HFFc6 (cell line): ENCODE results near the gene ARHGEF5. TPM values are rescaled to one million over a fixed set of nuclear protein-coding genes. Genes with fewer than 3 reads are reported as not detected.

Source experiments
- DNase-seq: peaks from one replicate; pipeline ENCODE4 v3.0.0-alpha.2; 2018
- H3K27ac Mint-ChIP-seq: 2 replicates; pipeline ENCODE4 v1.8.0; 2020; ENCODE audit warnings: mild to moderate bottlenecking, mixed read lengths
- H3K27me3 Mint-ChIP-seq: 2 replicates; pipeline ENCODE4 v1.8.0; 2021; ENCODE audit warnings: mild to moderate bottlenecking, moderate library complexity, mixed read lengths; ENCODE audit not compliant: insufficient read depth
- H3K36me3 Mint-ChIP-seq: 2 replicates; pipeline ENCODE4 v1.8.0; 2021; ENCODE audit warnings: low read depth, mixed read lengths
- H3K4me1 Mint-ChIP-seq: 2 replicates; pipeline ENCODE4 v1.8.0; 2020; ENCODE audit warnings: low read depth, mixed read lengths
- H3K4me3 Mint-ChIP-seq: 2 replicates; pipeline ENCODE4 v1.8.0; 2020; ENCODE audit warnings: mild to moderate bottlenecking, moderate library complexity, mixed read lengths
- H3K9me3 Mint-ChIP-seq: 2 replicates; pipeline ENCODE4 v1.8.0; 2020; ENCODE audit warnings: mild to moderate bottlenecking, mixed read lengths
- total RNA-seq, 6 experiments: library from RNA; stranded (reverse); fragmentation: NEBNext Ultra II Directional; extraction: Animal tissue kit (Norgen Biotek cat#: 25700); gene quantifications; 2 replicates in 1 of 6; 3 replicates in 5 of 6; pipeline ENCODE4 v1.2.3, GENCODE V29; 2021
- TF ChIP-seq, protein P1 (sequence below): fragments of 200-600 bp; sonication (generic); IDR thresholded peaks from 2 replicates; pipeline ENCODE4 v1.5.0; 2021; ENCODE audit warnings: antibody characterized with exemption, mild to moderate bottlenecking

ARHGEF5 gene
- total RNA-seq, 6 experiments from 2014 or later = not detected

DNA sequence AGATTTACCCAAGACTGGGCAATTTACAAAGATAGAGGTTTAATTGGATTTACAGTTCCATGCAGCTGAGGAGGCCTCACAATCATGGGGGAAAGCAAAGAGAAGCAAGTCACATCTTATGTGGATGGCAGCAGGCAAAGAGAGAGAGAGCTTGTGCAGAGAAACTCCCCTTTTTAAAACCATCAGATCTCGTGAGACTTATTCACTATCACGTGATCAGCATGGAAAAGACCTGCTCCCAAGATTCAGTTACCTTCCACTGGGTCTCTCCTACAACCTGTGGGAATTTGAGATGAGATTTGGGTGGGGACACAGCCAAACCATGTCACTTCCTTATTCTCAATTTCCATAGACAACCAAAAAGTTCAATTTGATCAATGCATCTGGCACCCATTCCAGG lies 73.2 kb downstream of the ARHGEF5 start:
- peaks cover 71% of the 10 kb centered on the region for H3K9me3 Mint-ChIP-seq
- peaks cover 10% of the 10 kb centered on the region for H3K36me3 Mint-ChIP-seq
- H3K27ac Mint-ChIP-seq = no peak overlapping the region
- no peaks in the 10 kb centered on the region for H3K27me3 Mint-ChIP-seq
- no peak for DNase-seq
- TF ChIP-seq, protein P1, sequence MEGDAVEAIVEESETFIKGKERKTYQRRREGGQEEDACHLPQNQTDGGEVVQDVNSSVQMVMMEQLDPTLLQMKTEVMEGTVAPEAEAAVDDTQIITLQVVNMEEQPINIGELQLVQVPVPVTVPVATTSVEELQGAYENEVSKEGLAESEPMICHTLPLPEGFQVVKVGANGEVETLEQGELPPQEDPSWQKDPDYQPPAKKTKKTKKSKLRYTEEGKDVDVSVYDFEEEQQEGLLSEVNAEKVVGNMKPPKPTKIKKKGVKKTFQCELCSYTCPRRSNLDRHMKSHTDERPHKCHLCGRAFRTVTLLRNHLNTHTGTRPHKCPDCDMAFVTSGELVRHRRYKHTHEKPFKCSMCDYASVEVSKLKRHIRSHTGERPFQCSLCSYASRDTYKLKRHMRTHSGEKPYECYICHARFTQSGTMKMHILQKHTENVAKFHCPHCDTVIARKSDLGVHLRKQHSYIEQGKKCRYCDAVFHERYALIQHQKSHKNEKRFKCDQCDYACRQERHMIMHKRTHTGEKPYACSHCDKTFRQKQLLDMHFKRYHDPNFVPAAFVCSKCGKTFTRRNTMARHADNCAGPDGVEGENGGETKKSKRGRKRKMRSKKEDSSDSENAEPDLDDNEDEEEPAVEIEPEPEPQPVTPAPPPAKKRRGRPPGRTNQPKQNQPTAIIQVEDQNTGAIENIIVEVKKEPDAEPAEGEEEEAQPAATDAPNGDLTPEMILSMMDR = no peak
- H3K4me3 Mint-ChIP-seq = no peak overlapping the region
- H3K4me1 Mint-ChIP-seq = no peaks in the 10 kb centered on the region

Other genes starting within 250 kb of the ARHGEF5 start
- gene OR2A2, start 245.8 kb upstream of the ARHGEF5 start, total RNA-seq = not detected
- not detected for gene OR2A14, start 232.2 kb upstream of the ARHGEF5 start, total RNA-seq
- not detected for gene CTAGE4, start 171.9 kb upstream of the ARHGEF5 start, total RNA-seq
- not detected for gene ARHGEF35, start 159.6 kb upstream of the ARHGEF5 start, total RNA-seq
- gene OR2A42, start 115.8 kb upstream of the ARHGEF5 start, total RNA-seq = not detected
- not detected for gene OR2A7, start 90.6 kb upstream of the ARHGEF5 start, total RNA-seq
- gene CTAGE8, start 86.1 kb upstream of the ARHGEF5 start, total RNA-seq = not detected
- not detected for gene OR2A1, start 43.0 kb upstream of the ARHGEF5 start, total RNA-seq
- gene NOBOX, start 48.3 kb downstream of the ARHGEF5 start, total RNA-seq = not detected